Effector CD4-positive, alpha-beta T cell (primary cell): ENCODE measurements around the gene NDE1.

Experiments used
- DNase-seq: peaks from one replicate; pipeline ENCODE4 v3.0.0-alpha.2; 2020

Gene NDE1

GRCh38 chr16:15772579-15773293 is 122.7 kb downstream of the NDE1 start:
- DNase-seq: no peak

- no peak for DNase-seq
Measured at GRCh38 chr16:15773968-15774367, 123.9 kb downstream of the NDE1 start.

- no peak for DNase-seq
Measured at GRCh38 chr16:15775209-15775608, 125.2 kb downstream of the NDE1 start.

GRCh38 chr16:15775663-15776304 is 125.7 kb downstream of the NDE1 start:
- no peak for DNase-seq
